ENCODE data around the gene NGF.
"Not testable (repeated sequence)": the region's sequence is repeated elsewhere in the genome, so short reads cannot be mapped to it uniquely, and the experiment has no call there.

The NGF gene

DNA sequence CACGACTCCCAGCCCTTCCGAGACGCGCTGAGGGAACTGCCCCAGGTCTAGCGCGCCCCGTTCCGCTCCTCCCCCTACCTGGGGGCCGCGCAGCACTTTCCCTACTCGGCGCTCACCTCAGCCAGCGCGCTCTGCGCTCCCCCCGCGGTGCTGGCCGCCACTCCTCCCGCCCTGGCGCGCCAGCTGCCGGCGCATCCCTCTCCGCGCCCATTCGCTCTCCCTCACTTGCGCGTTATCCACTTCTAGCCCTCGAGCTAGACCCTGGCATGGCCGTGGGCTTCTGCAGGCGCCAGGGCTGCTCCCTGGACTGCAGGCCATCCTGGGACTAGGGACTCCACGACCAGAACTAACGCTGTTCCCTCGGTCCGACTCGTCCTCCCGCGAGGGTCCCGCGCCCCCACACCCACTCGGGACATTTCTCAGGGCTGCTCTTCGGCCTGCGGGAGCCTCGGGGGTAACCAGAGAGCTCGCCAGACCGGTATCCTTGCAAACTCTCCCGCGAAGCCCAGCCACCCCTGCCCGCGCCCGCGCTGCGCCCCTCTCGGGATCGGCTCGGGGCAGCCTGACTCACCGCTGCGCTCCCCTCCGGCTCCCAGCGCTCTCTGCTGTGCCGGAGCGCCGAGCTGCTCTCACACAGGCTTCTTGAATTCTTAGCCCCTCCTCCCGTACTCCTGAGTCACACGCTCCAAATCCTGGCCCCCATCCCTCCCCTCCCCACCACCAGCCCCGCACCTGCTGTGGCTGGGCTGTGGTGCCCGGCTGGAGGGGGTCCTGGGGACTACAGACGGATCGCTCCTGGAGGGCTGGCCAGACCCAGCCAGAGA is at the start of gene NGF:
NGF (minus strand) TSS at position 617 of the 824 bp plus-strand sequence. CDS start 51,454 bp downstream, outside the sequence.
- no peak for DNase-seq

DNA sequence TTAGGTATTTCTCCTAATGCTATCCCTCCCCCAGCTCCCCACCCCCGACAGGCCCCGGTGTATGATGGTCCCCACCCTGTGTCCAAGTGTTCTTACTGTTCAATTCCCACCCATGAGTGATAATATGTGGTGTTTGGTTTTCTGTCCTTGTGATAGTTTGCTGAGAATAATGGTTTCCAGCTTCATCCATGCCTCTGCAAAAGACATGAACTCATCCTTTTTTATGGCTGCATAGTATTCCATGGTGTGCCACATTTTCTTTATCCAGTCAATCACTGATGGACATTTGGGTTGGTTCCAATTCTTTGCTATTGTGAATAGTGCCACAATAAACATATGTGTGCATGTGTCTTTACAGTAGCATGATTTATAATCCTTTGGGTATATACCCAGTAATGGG is 45.4 kb upstream of the NGF start:
- not testable (repeated sequence) for DNase-seq

- DNase-seq = no peak
Observed at GRCh38 chr1:115379943-115380342, 41.9 kb upstream of the NGF start.

DNA sequence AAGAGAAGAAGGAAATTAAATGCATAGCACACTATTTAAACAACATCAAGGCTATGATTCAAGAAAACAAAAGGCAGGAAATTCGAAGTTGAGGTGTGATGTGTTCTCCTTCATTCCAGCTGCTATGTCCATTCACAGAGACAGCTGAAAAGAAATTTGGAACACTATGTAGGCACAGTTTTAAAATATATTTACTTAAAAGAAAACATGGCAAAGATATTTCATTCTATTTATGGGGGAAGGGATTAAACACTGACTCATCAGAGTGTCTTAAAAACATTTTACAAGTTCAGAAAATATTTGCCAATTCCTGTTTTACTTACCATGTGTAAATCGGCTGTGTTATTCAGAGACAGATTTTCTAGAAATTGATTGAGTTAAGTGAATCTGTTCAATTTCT is 39.4 kb upstream of the NGF start:
- DNase-seq = no peak

GRCh38 chr1:115374598-115374997 is 36.5 kb upstream of the NGF start:
- no peak for DNase-seq

DNA sequence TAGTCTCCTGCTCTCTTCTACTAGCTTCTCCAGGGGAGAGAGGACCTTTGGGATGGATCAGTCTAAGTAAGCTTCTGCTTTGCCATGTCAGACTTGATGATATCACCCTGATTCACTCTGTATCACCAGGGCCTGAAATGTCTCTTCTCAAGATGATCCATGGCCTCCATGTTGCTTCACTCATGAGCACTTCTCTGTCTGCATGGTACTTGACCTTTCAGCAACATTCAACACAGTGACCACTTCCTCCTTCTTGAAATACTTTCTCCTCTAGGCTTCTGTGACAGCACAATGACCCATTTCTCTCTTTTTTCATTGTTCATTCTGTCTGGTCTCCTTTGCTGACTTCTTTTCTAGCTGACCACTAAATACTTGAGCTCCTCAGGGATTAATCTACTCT is 35.3 kb upstream of the NGF start:
- DNase-seq = no peak

DNA sequence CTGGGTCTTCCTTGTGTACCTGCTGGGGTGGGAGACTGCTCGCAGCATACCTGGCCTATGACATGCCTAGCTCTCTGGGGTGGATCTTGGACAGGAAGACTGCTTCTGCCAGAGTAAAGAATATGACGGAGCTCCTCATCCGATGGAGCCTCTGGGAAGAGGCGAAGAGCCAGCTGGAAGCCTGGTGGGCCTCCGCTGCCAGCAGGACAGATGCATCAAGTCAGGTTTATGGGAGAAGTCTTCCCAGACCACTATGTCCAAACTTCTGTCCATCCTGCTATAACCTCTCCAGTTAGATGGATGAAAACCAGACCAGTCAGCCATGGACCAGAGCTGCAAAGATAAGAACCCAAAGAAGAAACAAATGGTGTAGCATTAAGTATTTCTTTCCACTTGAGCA is 27.7 kb upstream of the NGF start:
- DNase-seq = no peak

GRCh38 chr1:115364780-115365155 is 26.7 kb upstream of the NGF start:
- no peak for DNase-seq

- no peak for DNase-seq
Observed at GRCh38 chr1:115364046-115364779, 26.2 kb upstream of the NGF start.

- DNase-seq = no peak
Observed at GRCh38 chr1:115363171-115363570, 25.1 kb upstream of the NGF start.

DNA sequence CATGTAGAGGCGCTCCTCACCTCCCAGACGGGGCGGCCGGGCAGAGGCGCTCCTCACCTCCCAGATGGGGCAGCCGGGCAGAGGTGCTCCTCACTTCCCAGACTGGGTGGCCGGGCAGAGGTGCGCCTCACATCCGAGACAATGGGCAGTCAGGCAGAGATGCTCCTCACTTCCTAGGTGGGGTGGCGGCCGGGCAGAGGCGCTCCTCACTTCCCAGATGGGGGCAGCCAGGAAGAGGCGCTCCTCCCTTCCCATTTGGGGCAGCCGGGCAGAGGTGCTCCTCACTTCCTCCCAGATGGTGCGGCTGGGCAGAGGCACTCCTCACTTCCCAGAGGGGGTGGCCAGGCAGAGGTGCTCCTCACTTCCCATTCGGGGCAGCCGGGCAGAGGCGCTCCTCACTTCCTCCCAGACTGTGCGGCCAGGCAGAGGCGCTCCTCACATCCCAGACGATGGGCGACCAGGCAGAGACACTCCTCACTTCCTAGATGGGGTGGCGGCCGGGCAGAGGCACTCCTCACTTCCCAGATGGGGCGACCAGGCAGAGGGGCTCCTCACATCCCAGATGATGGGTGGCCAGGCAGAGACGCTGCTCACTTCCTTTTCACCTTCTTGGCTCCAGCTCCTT is 22.6 kb upstream of the NGF start:
- not testable (repeated sequence) for DNase-seq

GRCh38 chr1:115359787-115360452 is 21.9 kb upstream of the NGF start:
- DNase-seq = not testable (repeated sequence)

DNA sequence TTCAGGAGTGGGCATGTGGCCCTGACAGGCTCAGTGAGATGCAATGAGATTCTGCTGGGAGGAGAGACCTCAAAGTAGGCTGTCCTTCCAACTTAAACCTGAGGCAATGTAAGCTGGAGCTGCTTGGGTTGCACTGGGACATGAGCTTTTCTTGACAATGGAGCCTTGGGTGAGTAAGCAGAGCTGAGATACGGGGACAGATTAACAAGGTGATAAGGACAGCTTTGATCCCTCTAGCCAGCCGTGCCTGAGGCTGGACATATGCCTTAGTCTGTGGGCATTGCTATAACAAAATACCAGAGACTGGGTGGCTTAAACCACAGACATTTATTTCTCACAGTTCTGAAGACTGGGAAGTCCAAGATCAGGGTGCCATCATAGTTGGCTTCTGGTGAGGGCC is 18.3 kb upstream of the NGF start:
- DNase-seq = no peak

GRCh38 chr1:115355069-115355468 is 17.0 kb upstream of the NGF start:
- no peak for DNase-seq

DNA sequence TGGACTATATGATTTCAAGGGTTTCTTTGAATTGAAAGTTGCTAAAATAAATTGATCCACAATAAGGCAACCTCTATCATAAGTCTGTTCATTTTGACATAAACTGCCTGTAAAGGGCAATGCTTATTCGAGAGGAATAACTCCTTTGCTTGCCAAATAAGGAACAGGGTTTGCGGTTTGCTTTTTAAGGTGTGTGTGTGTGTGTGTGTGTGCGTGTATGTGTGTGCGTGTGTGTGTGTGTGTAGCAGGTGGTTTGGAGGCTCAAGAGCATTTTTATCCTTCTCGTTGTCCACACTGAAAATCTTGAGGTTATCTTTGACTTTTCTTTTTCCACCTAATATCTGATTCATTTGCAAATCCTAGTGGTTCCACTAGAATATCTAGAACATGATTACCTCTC is 13.1 kb upstream of the NGF start:
- no peak for DNase-seq

- no peak for DNase-seq
Observed at GRCh38 chr1:115348636-115349035, 10.6 kb upstream of the NGF start.

DNA sequence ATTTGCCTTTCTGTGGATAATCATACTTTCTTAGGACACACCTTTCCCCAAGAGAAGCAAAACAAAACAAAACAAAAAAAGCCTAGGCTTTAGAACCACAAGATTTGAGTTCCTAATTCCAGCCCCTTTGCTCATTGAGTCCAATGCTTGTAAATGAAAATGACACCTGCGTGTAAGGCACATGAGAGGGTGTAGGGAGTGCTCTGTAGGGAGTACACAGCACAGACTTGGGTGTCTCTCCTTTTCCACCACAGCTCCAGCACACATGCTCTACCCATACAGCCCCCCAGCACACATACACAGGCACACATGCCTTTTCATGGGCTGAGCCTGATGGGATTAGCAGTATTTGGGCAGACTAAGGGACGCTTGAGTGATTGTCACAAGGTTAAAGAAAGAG is 9.2 kb upstream of the NGF start:
- DNase-seq = no peak

DNA sequence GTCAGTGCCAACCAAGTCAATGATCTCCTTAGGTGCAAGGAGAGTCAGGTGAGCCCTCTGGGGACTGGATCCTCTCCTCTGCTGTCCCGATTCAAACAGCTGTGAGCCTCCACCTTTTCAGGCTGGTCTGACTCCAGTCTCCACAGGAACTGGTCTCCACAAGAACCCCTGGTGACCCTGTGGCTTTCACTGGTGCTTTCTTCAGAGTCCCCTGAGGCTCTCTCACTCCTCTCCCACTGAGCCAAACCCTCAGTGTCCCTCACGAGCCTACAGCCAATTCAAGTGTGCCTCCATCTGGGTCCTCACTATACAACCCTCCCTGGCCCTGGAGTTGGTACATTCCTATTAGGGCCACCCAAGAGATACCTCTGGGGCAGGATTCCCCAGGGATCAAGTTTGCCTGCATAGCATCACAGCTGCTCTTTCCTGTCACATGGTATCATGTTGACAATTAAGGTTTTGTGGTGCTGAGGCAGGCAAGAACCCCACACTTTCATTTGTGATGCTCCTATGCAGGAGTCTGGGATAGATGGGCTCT is 5.2 kb upstream of the NGF start:
- DNase-seq = no peak

GRCh38 chr1:115341948-115342347 is 3.9 kb upstream of the NGF start:
- no peak for DNase-seq

- DNase-seq = no peak
Observed at GRCh38 chr1:115340879-115341278, 2.8 kb upstream of the NGF start.

DNA sequence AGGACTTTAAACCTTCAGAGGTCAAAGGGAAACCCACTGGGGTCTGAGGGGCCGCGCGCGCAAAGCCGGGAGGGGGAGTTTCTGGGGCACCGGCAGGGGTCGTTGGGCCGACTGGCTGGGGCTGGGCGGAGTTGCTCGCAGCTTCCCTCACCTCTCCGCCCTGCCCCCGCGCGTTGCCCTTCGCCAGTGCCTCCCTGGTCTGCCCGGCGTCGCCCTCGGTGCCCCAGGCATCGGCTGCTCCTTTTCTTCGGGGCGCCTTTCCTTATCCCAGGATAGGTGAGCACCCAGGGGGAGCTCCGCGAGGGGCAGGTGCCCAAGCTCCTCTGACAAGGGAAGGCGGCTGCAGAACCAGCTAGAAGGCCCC is 390 bp upstream of the NGF start:
- DNase-seq = no peak

- no peak for DNase-seq
Observed at GRCh38 chr1:115337276-115337632, 795 bp downstream of the NGF start.

DNA sequence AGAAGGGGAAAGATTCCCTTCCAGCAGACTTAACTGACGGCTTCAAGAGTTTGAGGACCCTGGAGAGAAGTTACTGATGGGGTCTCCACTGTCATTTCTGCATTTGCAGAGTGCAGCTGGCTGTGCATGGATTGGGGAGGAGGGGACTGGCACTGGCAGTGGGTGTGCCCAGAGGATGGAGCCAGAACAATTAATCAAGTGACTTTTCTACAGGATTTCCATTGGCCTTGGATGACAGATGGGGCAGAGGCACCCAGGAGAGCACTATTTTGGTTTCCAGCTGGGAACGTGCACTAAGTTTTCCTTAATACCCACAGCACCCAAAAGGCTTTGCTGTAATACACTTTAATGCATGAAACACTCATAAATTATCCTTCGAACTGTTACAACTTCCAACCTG is 1.3 kb downstream of the NGF start:
- DNase-seq = no peak
